ENCODE measurements around the gene RNF151.
"Not testable (repeated sequence)": the region's sequence is repeated elsewhere in the genome, so short reads cannot be mapped to it uniquely, and the experiment has no call there.

The RNF151 gene

GRCh38 chr16:1966460-1966859 lies at the start of gene RNF151:
Gene RNF151 (plus strand): TSS chr16:1966856. CDS start chr16:1966882, 26 bp downstream.
- no peak for DNase-seq

- DNase-seq: no peak
These were observed 49.5 kb upstream of the RNF151 start for GRCh38 chr16:1917056-1917664.

GRCh38 chr16:1917665-1918350 lies 48.8 kb upstream of the RNF151 start:
- DNase-seq: no peak

DNA sequence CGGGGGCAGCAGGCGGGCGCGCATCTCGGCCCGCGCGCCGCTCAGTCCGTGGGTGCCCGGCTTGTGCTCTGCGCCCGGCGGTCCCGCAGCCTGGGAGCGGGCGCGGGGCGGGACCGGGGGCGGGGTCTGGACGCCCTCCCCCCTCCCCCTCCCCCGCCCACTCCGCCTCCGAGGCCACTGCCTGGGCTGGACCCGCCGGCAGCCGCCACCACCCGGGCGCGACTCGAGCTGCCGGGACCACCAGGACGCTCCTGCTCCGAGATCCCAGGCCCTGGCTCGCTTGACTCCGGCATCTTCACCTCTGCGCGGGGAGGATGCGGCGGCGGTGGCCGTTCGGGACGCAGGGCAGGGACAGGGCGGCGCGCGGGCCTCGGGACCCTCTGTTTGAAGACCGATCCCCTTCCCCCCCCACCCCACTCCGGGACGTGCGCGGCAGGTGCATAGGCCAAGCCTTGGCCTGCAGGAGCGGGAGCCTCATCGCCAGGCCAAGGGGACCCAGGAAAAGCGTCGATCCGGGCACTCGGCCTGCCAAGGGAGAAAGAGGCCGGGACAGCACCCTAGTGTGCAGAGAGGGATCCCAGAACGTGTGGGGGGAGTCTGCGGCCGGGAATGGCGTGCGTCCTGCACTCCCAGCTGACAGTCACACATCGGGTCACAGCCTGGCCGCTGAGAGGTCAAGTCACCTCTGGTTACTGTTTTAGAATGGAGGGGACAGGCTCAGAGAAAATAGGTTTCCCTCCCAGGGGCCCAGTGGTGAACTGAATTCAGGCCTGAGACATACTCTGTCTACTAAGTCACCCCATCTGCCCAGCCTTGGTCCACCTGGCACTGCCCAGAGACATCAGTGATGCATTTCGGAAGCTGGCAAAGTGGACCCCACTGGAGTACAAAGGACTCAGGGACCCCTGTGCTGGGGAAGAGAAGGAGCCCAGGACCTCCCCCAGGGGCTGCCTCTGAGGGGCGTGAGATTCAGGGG lies 48.0 kb upstream of the RNF151 start, which contains the start of gene HS3ST6:
TSS of gene HS3ST6 (minus strand) at position 65 of the 976 bp plus-strand sequence. CDS start 92 bp downstream, outside the sequence.
- no peak for DNase-seq

DNA sequence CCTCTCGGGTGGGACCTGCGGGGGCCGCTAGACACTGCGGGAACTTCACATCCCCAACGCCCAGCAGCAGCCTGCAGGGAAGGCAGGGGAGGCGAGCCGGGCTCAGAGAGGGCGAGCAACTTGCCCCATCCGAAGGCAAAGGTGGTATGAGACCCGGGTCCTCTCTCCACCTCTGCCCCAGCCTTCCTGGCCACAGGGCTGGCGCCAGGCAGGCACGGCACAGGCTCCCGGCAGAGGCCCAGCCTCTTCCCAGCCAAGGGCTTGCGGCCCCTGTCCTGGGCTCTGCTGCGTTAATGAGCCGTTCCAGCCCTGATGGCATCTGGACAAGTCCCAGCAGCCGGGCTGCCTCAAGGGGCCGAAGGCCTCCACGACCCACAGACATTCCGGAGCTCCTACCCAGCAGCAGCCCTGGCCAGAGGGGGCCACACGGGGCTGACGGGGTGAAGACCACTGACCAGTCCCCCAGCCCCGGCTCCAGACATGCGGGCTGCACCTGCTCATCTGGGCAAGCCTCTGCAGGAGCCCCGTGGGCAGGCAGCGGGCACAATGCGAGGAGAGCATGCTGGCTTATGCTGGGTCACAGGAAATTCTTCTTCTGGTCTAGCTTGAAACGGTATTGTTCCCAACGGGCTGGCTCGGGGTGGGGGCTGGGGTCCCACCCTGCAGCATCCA lies 47.2 kb upstream of the RNF151 start:
- no peak for DNase-seq

- not testable (repeated sequence) for DNase-seq
These were observed 46.5 kb upstream of the RNF151 start for GRCh38 chr16:1920122-1920521.

GRCh38 chr16:1920727-1921171 lies 45.9 kb upstream of the RNF151 start:
- DNase-seq: no peak

GRCh38 chr16:1922357-1922756 lies 44.3 kb upstream of the RNF151 start:
- no peak for DNase-seq

- no peak for DNase-seq
These were observed 43.2 kb upstream of the RNF151 start for GRCh38 chr16:1923299-1924034.

- DNase-seq: no peak
These were observed 42.6 kb upstream of the RNF151 start for GRCh38 chr16:1924095-1924494.

- no peak for DNase-seq
These were observed 40.4 kb upstream of the RNF151 start for GRCh38 chr16:1926271-1926670.

DNA sequence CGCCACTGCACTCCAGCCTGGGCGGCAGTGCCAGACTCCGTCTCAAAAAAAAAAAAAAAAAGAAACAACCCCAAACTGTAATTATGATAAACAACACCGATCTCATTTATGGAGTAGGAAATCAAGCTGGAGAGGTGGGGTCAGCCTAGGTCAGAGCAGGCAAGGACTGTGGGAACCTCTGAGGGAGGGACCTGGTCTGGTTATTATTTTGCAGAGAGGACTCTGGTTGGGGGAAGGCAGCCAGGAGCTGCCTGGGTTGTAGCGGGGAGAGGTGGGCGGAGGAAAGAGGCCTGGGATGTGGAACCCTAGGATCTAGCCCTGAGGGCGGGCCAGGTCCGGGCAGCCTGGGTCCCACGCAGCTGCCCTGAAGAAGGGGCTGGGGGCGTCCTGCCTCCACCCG lies 37.6 kb upstream of the RNF151 start:
- no peak for DNase-seq

GRCh38 chr16:1929578-1930337 lies 36.9 kb upstream of the RNF151 start:
- peak; percentile 91 for DNase-seq

DNA sequence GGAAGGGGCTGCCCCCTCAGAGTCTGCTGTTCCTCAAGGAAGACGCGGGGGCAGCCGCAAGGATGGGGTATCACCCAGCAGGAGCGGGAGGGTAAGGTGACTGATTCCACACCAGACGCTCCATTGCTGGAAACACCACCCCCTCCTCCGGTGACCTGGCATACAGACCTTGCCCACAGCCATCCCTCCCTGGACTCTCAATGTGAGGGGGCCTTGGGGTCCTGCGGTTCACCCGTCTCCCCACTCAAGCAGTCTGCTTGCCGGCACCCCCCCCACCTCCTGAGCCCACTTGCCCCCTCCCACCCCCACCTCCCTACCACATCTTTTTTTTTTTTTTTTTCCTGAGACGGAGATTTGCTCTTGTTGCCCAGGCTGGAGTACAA lies 36.3 kb upstream of the RNF151 start:
- DNase-seq: no peak

DNA sequence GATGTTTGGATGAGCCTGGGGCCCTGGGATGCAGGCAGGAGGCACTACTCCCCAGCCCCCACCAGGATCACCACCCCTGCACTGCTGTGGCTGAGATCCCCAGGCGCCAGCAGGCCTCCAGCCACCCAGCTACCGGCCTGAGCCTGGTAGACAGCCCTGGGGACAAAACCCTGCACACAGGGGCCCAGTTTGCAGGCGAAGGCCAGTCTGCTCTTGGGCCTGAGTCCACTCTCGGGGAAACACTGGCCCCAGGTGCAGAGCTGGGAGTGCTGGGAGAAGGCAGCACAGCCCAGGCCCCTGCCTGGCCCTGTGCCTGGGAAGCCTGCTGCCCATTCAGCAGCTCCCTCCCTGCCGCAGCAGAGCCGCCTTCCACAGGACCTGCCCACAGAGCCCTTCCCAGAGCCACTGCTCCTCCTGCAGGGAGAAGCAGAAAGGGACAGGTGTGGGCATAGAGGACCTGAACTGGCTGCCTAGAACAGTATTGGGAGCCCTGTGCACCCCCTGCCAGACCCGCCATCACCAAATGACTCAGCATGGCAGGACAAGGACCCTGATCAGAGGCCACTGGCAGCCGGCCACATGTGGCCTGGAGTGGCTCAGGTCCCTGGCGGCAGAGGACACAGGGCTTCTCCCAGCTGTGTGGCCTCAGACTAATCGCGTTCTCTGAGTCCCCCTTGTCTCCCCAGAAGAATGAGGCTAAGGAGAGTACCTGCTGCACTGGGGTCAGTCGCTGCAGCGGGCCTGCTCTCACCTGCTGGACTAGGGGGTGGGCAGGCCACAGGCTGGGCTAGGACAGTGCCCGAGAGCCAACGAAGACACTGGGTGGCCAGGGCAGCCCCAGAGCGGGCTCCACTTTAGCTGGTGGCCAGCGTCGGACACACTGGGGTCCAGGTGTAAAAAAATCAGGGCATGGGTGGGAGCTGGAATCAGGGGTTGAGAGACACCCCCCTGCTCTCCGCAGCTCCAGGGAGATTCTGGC lies 34.3 kb upstream of the RNF151 start:
- no peak for DNase-seq

DNA sequence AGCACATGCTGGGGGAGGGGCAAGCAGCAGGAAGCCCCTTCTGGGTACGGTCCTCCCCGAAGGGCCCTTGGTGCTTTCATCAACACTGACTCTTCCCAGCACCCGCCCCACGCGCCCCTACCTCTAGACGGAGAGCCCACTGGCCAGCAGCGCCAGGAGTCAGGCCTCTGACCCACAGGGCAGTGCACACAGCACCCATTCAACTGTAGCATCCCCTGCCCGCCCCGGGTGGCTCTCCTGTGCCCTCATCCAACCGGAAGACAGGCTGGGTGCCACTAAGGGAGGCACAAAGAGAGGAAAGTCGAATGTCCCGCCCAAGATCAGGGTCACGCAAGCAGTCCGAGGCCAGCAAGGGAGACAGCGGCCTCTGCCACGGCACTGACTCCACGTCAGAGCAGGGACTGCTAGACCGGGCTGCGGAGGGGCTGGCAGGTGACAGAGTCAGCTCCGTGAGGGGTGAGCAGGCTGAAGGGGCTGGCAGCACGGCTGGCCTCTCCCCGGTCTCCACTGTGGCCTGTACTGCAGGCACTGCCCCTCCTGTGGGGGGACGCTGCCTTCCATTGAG lies 33.5 kb upstream of the RNF151 start:
- no peak for DNase-seq

DNA sequence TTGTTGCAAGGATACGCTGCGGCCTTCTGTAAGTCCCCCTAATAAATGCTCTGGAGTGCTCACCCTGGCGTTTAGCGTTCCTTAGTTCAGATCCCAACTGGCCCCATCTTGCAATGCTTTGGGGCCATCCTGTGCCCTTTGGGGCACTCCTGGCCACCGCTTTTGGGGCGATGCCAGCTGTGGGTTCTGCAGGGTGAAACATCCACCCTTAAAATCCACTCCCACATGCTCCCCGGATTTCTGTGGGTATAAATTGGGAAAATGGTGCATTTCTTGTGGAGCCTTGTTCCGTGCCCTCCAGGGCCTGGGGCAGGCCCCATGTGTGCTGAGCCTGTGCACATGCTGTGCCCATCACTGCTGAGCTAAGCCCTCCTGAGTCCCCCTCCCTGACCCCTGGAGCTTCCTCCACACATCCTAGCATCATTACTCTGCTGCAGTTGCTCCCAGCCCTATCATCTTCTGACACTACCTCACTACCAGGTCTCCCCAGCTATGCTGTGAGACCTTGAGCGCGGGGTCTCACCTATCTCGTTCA lies 29.6 kb upstream of the RNF151 start:
- DNase-seq: no peak

- no peak for DNase-seq
These were observed 28.3 kb upstream of the RNF151 start for GRCh38 chr16:1938316-1938715.

DNA sequence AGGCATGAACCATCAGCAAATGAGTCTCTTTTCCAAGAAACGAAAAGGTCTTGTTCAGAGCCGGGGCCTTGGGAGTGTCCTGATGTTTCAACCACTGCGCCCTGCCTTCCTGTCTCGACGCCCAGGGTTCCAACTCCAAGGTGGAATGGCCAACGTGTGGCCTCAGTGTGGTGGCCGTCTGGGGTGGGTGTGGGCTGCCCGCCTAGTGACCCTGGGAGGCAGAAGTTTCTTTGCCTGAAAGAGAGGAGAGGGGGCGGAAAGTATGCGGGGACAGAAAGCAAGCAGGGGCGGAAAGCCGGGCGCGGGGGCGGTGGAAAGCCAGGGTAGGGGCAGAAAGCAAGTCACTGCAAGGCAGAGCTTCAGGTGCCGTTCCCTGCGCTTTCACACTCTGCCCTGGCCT lies 27.7 kb upstream of the RNF151 start:
- no peak for DNase-seq

All from activated CD4-positive, alpha-beta T cell treated with anti-CD3 and anti-CD28 coated beads for 1 hour (primary cell).